Ureter (tissue), 1 donor: Measurements from ENCODE around the gene MEGF8. TPM values are rescaled to one million over a fixed set of nuclear protein-coding genes. Genes with fewer than 3 reads are reported as not detected.

Experiments used
- DNase-seq: peaks from one replicate; pipeline ENCODE4 v3.0.0-alpha.2; 2020; ENCODE audit warnings: low spot score
- total RNA-seq: library from RNA; stranded (reverse); gene quantifications from one replicate; pipeline ENCODE4 v1.2.4, GENCODE V29; 2023
- donor health status: DM: yes; HTN: yes; CAD: no.

Gene MEGF8
- total RNA-seq, 1 donor from 2014 or later = 22.0 TPM

- DNase-seq = peak; percentile 62
These were observed 39.0 kb upstream of the MEGF8 start for GRCh38 chr19:42286349-42287016.

GRCh38 chr19:42287017-42287826 is 38.2 kb upstream of the MEGF8 start:
- DNase-seq = peak; percentile 50

- DNase-seq = peak; percentile 46
These were observed 37.7 kb upstream of the MEGF8 start for GRCh38 chr19:42287827-42288107.

- no peak for DNase-seq
These were observed 37.0 kb upstream of the MEGF8 start for GRCh38 chr19:42288387-42288786.

GRCh38 chr19:42288881-42289555 is 36.4 kb upstream of the MEGF8 start:
- peak; percentile 42 for DNase-seq

- DNase-seq = no peak
These were observed 35.8 kb upstream of the MEGF8 start for GRCh38 chr19:42289556-42290041.

GRCh38 chr19:42290136-42290522 is 35.3 kb upstream of the MEGF8 start:
- no peak for DNase-seq

GRCh38 chr19:42290523-42291434 is 34.7 kb upstream of the MEGF8 start:
- no peak for DNase-seq

GRCh38 chr19:42291435-42291810 is 34.0 kb upstream of the MEGF8 start:
- no peak for DNase-seq

- no peak for DNase-seq
These were observed 33.1 kb upstream of the MEGF8 start for GRCh38 chr19:42292042-42292960.

- DNase-seq = no peak
These were observed 32.5 kb upstream of the MEGF8 start for GRCh38 chr19:42292963-42293362.

- DNase-seq = no peak
These were observed 31.9 kb upstream of the MEGF8 start for GRCh38 chr19:42293540-42293939.

- DNase-seq = no peak
These were observed 31.5 kb upstream of the MEGF8 start for GRCh38 chr19:42293948-42294347.

- DNase-seq = no peak
These were observed 30.8 kb upstream of the MEGF8 start for GRCh38 chr19:42294471-42295137.

GRCh38 chr19:42295342-42295741 is 30.1 kb upstream of the MEGF8 start:
- no peak for DNase-seq

- DNase-seq = peak; percentile 85
These were observed 29.5 kb upstream of the MEGF8 start for GRCh38 chr19:42295831-42296525.

GRCh38 chr19:42297039-42297438 is 28.4 kb upstream of the MEGF8 start:
- peak; percentile 40 for DNase-seq

- DNase-seq = peak; percentile 43
These were observed 23.7 kb upstream of the MEGF8 start, which contains the start of gene PRR19 for GRCh38 chr19:42301646-42302203. PRR19 (plus strand) TSS chr19:42302132; CDS start chr19:42309585, 7,453 bp downstream.

GRCh38 chr19:42303101-42303464 is 22.4 kb upstream of the MEGF8 start:
- DNase-seq = no peak
